K562 (cell line): ENCODE measurements around the gene CENPV. TPM values are rescaled to one million over a fixed set of nuclear protein-coding genes. Genes with fewer than 3 reads are reported as not detected.

Experiments used
- ATAC-seq: fragments of 200-7000 bp; cut with Tn5 transposase; 3 replicates; pipeline ENCODE4 v1.9.1; 2020; ENCODE audit warnings: moderate library complexity
- BruUV-seq: library from RNA; stranded (reverse); fragments of 400-500 nt; replicated peaks from 2 replicates; lab custom pipeline; 2021; lab: Mats Ljungman, UMichigan
- CTCF ChIA-PET: fragments of 300-600 bp; formaldehyde crosslinking; extraction: SDS; loops from one replicate; lab custom pipeline; 2021; ENCODE audit warnings: low intra/inter-chr PET ratio; lab: Yijun Ruan, JAX
- POLR2A ChIA-PET: fragments of 300-600, 350-650 bp; sonication (Branson Sonifier 250); formaldehyde crosslinking; extraction: SDS; loops from one replicate; lab custom pipeline; 2021; ENCODE audit warnings: antibody characterized with exemption, inconsistent platforms; lab: Yijun Ruan, JAX
- DNase-seq, 4 experiments: peaks; one replicate each; pipeline versions ENCODE4 v3.0.0 to v3.0.0-alpha.2; 2011 to 2018; ENCODE audit warnings: low spot score in 3 of 4, mixed read lengths in 3 of 4; ENCODE audit errors: extremely low read depth in 1 of 4
- FAIRE-seq: peaks from 2 replicates; lab custom pipeline; 2011; peaks lifted over from hg19 to GRCh38; lab: Jason Lieb, UNC
- H2AFZ ChIP-seq: 2 replicates; pipeline ENCODE4 v1.6.0; 2011; ENCODE audit warnings: low read depth, low read length, control low read depth, inconsistent platforms
- H3K27ac ChIP-seq: fragments of 200-600 bp; 3 replicates; pipeline ENCODE4 v1.8.0; 2011; ENCODE audit warnings: low read depth, mild to moderate bottlenecking, control low read depth, inconsistent platforms, low read length, moderate library complexity, mixed read lengths; ENCODE audit errors: extremely low read depth
- H3K27me3 ChIP-seq, 2 experiments: fragments of 300-600 bp in 1 of 2; 2 replicates in 1 of 2; 3 replicates in 1 of 2; pipeline versions ENCODE4 v1.6.0 to v1.8.0; 2011; ENCODE audit warnings: inconsistent platforms in 2 of 2, low read length in 2 of 2, mild to moderate bottlenecking in 1 of 2, mixed read lengths in 1 of 2, moderate library complexity in 1 of 2; ENCODE audit not compliant: control insufficient read depth in 2 of 2, insufficient read depth in 2 of 2
- H3K36me3 ChIP-seq: fragments of 300-600 bp; 3 replicates; pipeline ENCODE4 v1.8.0; 2011; ENCODE audit warnings: mild to moderate bottlenecking, low read length, inconsistent platforms; ENCODE audit not compliant: control insufficient read depth, insufficient read depth
- H3K4me1 ChIP-seq, 2 experiments: fragments of 200-600 bp in 1 of 2; replicated peaks in 1 of 2; 2 replicates in 1 of 2; 3 replicates in 1 of 2; pipeline versions ENCODE4 v1.5.1 to v1.8.0; 2011; ENCODE audit warnings: inconsistent platforms in 2 of 2, low read length in 2 of 2, mild to moderate bottlenecking in 1 of 2, mixed read lengths in 1 of 2, moderate library complexity in 1 of 2; ENCODE audit not compliant: control insufficient read depth in 2 of 2, insufficient read depth in 2 of 2
- H3K4me2 ChIP-seq: 2 replicates; pipeline ENCODE4 v1.6.1; 2011; ENCODE audit warnings: low read length, control low read depth, inconsistent platforms, mixed read lengths; ENCODE audit not compliant: insufficient read depth
- H3K4me3 ChIP-seq: fragments of 200-600 bp; sonication (generic), shearing (Covaris generic); 2 replicates; pipeline ENCODE4 v1.5.1; 2016; ENCODE audit warnings: control low read depth, inconsistent platforms
- H3K79me2 ChIP-seq: fragments of 200-600 bp; 3 replicates; pipeline ENCODE4 v1.8.0; 2011; ENCODE audit warnings: low read length, inconsistent platforms; ENCODE audit not compliant: control insufficient read depth, insufficient read depth
- H3K9ac ChIP-seq, 2 experiments: 2 replicates each; pipeline versions ENCODE4 v1.6.0 to v1.6.1; 2011; ENCODE audit warnings: low read depth in 2 of 2, low read length in 2 of 2, control low read depth in 1 of 2, inconsistent platforms in 1 of 2, mild to moderate bottlenecking in 1 of 2, mixed read lengths in 1 of 2; ENCODE audit not compliant: insufficient read depth in 1 of 2
- H3K9me1 ChIP-seq: one replicate; pipeline ENCODE4 v1.6.0; 2011; ENCODE audit warnings: inconsistent platforms, mild to moderate bottlenecking, low read length, moderate library complexity; ENCODE audit not compliant: control insufficient read depth, insufficient read depth
- H3K9me3 ChIP-seq: replicated peaks from 2 replicates; pipeline ENCODE4 v1.5.1; 2011; ENCODE audit warnings: low read depth, low read length, inconsistent platforms; ENCODE audit not compliant: control insufficient read depth, insufficient read depth
- H4K20me1 ChIP-seq: replicated peaks from 2 replicates; pipeline ENCODE4 v1.6.1; 2011; ENCODE audit warnings: low read length, inconsistent platforms, mixed read lengths; ENCODE audit not compliant: control insufficient read depth, insufficient read depth
- CEBPB ChIP-seq: fragments of 450-650 bp; IDR thresholded peaks from 2 replicates; pipeline ENCODE4 v1.6.1; 2016; ENCODE audit warnings: missing genetic modification characterization, missing compliant biosample characterization
- CTBP1 ChIP-seq: fragments of 450-650 bp; IDR thresholded peaks from 2 replicates; pipeline ENCODE4 v1.6.1; 2016; ENCODE audit warnings: borderline replicate concordance
- EHMT2 ChIP-seq: fragments of 450-650 bp; IDR thresholded peaks from 2 replicates; pipeline ENCODE4 v1.6.1; 2018; ENCODE audit warnings: antibody characterized with exemption
- RFX5 ChIP-seq: IDR thresholded peaks from 2 replicates; pipeline ENCODE4 v1.6.1; 2011; ENCODE audit warnings: low read depth, mild to moderate bottlenecking, improper control_type of control experiment, low read length
- SIN3B ChIP-seq: fragments of 450-650 bp; IDR thresholded peaks from 2 replicates; pipeline ENCODE4 v1.6.1; 2017; ENCODE audit warnings: low read depth, mild to moderate bottlenecking, moderate library complexity
- ZFPM2 ChIP-seq: fragments of 250-450 bp; sonication (Bioruptor Pico); IDR thresholded peaks from 2 replicates; pipeline ENCODE4 v1.5.1; 2022; ENCODE audit warnings: mild to moderate bottlenecking
- WGBS: fragments of 100-300 bp; shearing (Covaris generic); methylation state at CpG from one replicate; pipeline ENCODE4 v1.1.6; 2016; ENCODE audit warnings: low coverage, mixed read lengths; ENCODE audit not compliant: insufficient coverage; ENCODE audit errors: missing lambda C conversion rate; 5-methylcytosine and 5-hydroxymethylcytosine counted together
- in situ Hi-C: fragments of 300-500 bp; cut with MboI; formaldehyde crosslinking; loops from 4 replicates; pipeline ENCODE4 v1.15.0; 2018; ENCODE audit warnings: inconsistent platforms, mixed read lengths
- intact Hi-C: fragments of 100-400 bp; cut with micrococcal nuclease; formaldehyde crosslinking; loops from 2 replicates; pipeline ENCODE4 v1.14.2; 2022
- polyA plus RNA-seq, 8 experiments: library from polyadenylated mRNA; depleted of rRNA in 4 of 8; stranded (reverse) in 5 of 8; unstranded in 3 of 8; fragments of >200 nt; fragmentation: Nextera tagmentation in 2 of 8; fragmentation: Illumina TruSeq in 1 of 8; extraction: Ambion mirVana in 2 of 8; extraction: Trizol in 1 of 8; gene quantifications; 2 replicates each; pipeline versions ENCODE4 v1.2.1 to v1.2.3, GENCODE V29; 2011 to 2014; ENCODE audit warnings: inconsistent platforms in 1 of 8, missing spikeins in 1 of 8
- total RNA-seq, 7 experiments: library from RNA; depleted of rRNA in 6 of 7; stranded (reverse); fragments of >200 nt in 6 of 7; fragmentation: Illumina TruSeq in 2 of 7; extraction: Trizol in 2 of 7; gene quantifications; 2 replicates each; pipeline versions ENCODE4 v1.2.1 to v1.2.3, GENCODE V29; 2011 to 2021; ENCODE audit warnings: low replicate concordance in 1 of 7
- TF ChIP-seq, protein P1 (sequence below): sonication (generic); IDR thresholded peaks from 2 replicates; pipeline ENCODE4 v1.6.1; 2016
- TF ChIP-seq, protein P2 (sequence below), 2 experiments: fragments of 250-450 bp in 1 of 2; fragments of 450-650 bp in 1 of 2; sonication (Bioruptor Pico) in 1 of 2; IDR thresholded peaks; 2 replicates each; pipeline versions ENCODE4 v1.6.1 to v1.8.0; 2016 to 2021; ENCODE audit warnings: mild to moderate bottlenecking in 2 of 2, moderate library complexity in 2 of 2, missing compliant biosample characterization in 1 of 2, missing genetic modification characterization in 1 of 2

The CENPV gene
- total and polyA plus RNA-seq, 9 of the 15 experiments (the other 6 are each of a cell fraction or from before 2014, with no cell fraction given): 17.8 to 131 (median 89.3) TPM

- no peak for TF ChIP-seq RFX5
- TF ChIP-seq ZFPM2: no peak
- TF ChIP-seq, all 486 proteins: peak for 0
Measured at GRCh38 chr17:16379654-16380053, 26.4 kb upstream of the CENPV start (continued).

GRCh38 chr17:16378636-16379282, 25.5 kb upstream of the CENPV start:
- Histone ChIP-seq H3K9me3 (no peaks in the 10 kb centered on the region), H3K9me1 (no peaks in the 10 kb centered on the region), H3K27ac (no peak overlapping the region; the same call in 2 of the 3 replicates), H3K4me2 (peak overlapping the region; percentile 49), H3K36me3 (peaks cover 20% of the 10 kb centered on the region; the same call in 2 of the 3 replicates), H3K9ac (peak overlapping the region in 1 of 2 experiments; percentile 80; a peak in 1 of 4 replicates), H4K20me1 (peaks cover 11% of the 10 kb centered on the region; the same call in 1 of the 2 replicates), H3K4me3 (no peak overlapping the region), H3K4me1 (peaks cover 10 to 22% of the 10 kb centered on the region in 2 experiments; a peak in 4 of 5 replicates), H3K79me2 (peaks cover 29% of the 10 kb centered on the region), H2AFZ (peak overlapping the region; percentile 54), H3K27me3 (no peaks in the 10 kb centered on the region)
- BruUV-seq: no TSS peak
- FAIRE-seq (peak; percentile 26), ATAC-seq (no peak), DNase-seq (peak; percentile 27 to 44 (median 36))
- in situ Hi-C loops (no loop called here), intact Hi-C loops (no loop called here)
- CTCF ChIA-PET: no interaction called here
- TF ChIP-seq CEBPB (tag): peak; percentile 29; the same call in 1 of the 2 replicates
- TF ChIP-seq SIN3B: no peak
- TF ChIP-seq, protein P1, sequence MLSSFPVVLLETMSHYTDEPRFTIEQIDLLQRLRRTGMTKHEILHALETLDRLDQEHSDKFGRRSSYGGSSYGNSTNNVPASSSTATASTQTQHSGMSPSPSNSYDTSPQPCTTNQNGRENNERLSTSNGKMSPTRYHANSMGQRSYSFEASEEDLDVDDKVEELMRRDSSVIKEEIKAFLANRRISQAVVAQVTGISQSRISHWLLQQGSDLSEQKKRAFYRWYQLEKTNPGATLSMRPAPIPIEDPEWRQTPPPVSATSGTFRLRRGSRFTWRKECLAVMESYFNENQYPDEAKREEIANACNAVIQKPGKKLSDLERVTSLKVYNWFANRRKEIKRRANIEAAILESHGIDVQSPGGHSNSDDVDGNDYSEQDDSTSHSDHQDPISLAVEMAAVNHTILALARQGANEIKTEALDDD: peak; percentile 85
- TF ChIP-seq, protein P2, sequence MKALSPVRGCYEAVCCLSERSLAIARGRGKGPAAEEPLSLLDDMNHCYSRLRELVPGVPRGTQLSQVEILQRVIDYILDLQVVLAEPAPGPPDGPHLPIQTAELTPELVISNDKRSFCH (CRISPR knock-in tag; IDR thresholded peaks at IDR 0.05): no peak
- TF ChIP-seq, protein P2 (tag; IDR thresholded peaks at IDR 0.05): no peak
- 0 out of 2 replicates have a peak, but pooled peaks have one; percentile 21 for TF ChIP-seq EHMT2
- TF ChIP-seq CTBP1: peak; percentile 34; the same call in 1 of the 2 replicates
- POLR2A ChIA-PET: interaction anchor here (0.6 to 0.7 kb wide), 2 partner anchors 35 to 648 kb away, joined by 3 read pairs; no protein-coding TSS in a partner anchor
- 42% methylated on average over 16 of the region's 17 CpGs for WGBS
